Measurements from ENCODE around the gene PHOX2A. TPM values are rescaled to one million over a fixed set of nuclear protein-coding genes. Genes with fewer than 3 reads are reported as not detected.
"Not testable (repeated sequence)": the region's sequence is repeated elsewhere in the genome, so short reads cannot be mapped to it uniquely, and the experiment has no call there.

The PHOX2A gene
- total and polyA plus RNA-seq, 2 donors: 0.05 to 0.11 TPM

- H3K36me3 ChIP-seq (ENCODE audit: control insufficient read depth in 2 of 2, insufficient read depth in 2 of 2, low read length in 1 of 2): no peaks in the 10 kb centered on the region
- H3K4me1 ChIP-seq (ENCODE audit: control insufficient read depth in 2 of 2, insufficient read depth in 2 of 2, low read length in 2 of 2): no peaks in the 10 kb centered on the region
- no peaks in the 10 kb centered on the region for H3K27me3 ChIP-seq (ENCODE audit: control insufficient read depth in 2 of 2, insufficient read depth in 1 of 2, low read length in 1 of 2)
- no peak overlapping the region for H3K27ac ChIP-seq (ENCODE audit: low read depth in 1 of 2, low read length in 1 of 2)
- no peaks in the 10 kb centered on the region for H3K9me3 ChIP-seq (ENCODE audit: control insufficient read depth in 2 of 2, insufficient read depth in 1 of 2, low read length in 1 of 2)
- no peak for DNase-seq (ENCODE audit: low read depth in 6 of 9, low spot score in 9 of 9)
- no peak overlapping the region for H3K4me3 ChIP-seq (ENCODE audit: low read length in 2 of 2)
- WGBS: 94% methylated on average over 6 of the region's 6 CpGs
These were observed 30.5 kb upstream of the PHOX2A start for GRCh38 chr11:72274435-72274834.

GRCh38 chr11:72271980-72272379, 28.0 kb upstream of the PHOX2A start:
- WGBS: 99% methylated on average over 1 of the region's 1 CpG
- DNase-seq (ENCODE audit: low read depth in 6 of 9, low spot score in 9 of 9): no peak
- no peaks in the 10 kb centered on the region for H3K9me3 ChIP-seq (ENCODE audit: control insufficient read depth in 2 of 2, insufficient read depth in 1 of 2, low read length in 1 of 2)
- no peak overlapping the region for H3K4me3 ChIP-seq (ENCODE audit: low read length in 2 of 2)
- no peaks in the 10 kb centered on the region for H3K36me3 ChIP-seq (ENCODE audit: control insufficient read depth in 2 of 2, insufficient read depth in 2 of 2, low read length in 1 of 2)
- H3K27me3 ChIP-seq (ENCODE audit: control insufficient read depth in 2 of 2, insufficient read depth in 1 of 2, low read length in 1 of 2): peaks cover 0 to 2% of the 10 kb centered on the region in 2 donors
- H3K27ac ChIP-seq (ENCODE audit: low read depth in 1 of 2, low read length in 1 of 2): no peak overlapping the region
- no peaks in the 10 kb centered on the region for H3K4me1 ChIP-seq (ENCODE audit: control insufficient read depth in 2 of 2, insufficient read depth in 2 of 2, low read length in 2 of 2)

- H3K9me3 ChIP-seq (ENCODE audit: control insufficient read depth in 2 of 2, insufficient read depth in 1 of 2, low read length in 1 of 2): no peaks in the 10 kb centered on the region
- 92% methylated on average over 2 of the region's 2 CpGs for WGBS
These were observed 24.1 kb upstream of the PHOX2A start for GRCh38 chr11:72267956-72268617.

GRCh38 chr11:72266960-72267359, 23.0 kb upstream of the PHOX2A start:
- not testable (repeated sequence) for H3K27me3 ChIP-seq (ENCODE audit: control insufficient read depth in 2 of 2, insufficient read depth in 1 of 2, low read length in 1 of 2); DNase-seq (ENCODE audit: low read depth in 6 of 9, low spot score in 9 of 9); H3K36me3 ChIP-seq (ENCODE audit: control insufficient read depth in 2 of 2, insufficient read depth in 2 of 2, low read length in 1 of 2); H3K4me1 ChIP-seq (ENCODE audit: control insufficient read depth in 2 of 2, insufficient read depth in 2 of 2, low read length in 2 of 2); H3K9me3 ChIP-seq (ENCODE audit: control insufficient read depth in 2 of 2, insufficient read depth in 1 of 2, low read length in 1 of 2); H3K4me3 ChIP-seq (ENCODE audit: low read length in 2 of 2); H3K27ac ChIP-seq (ENCODE audit: low read depth in 1 of 2, low read length in 1 of 2)
- 98% methylated on average over 5 of the region's 5 CpGs for WGBS

More at GRCh38 chr11:72267956-72268617, 24.1 kb upstream of the PHOX2A start:
- Histone ChIP-seq H3K36me3 (ENCODE audit: control insufficient read depth in 2 of 2, insufficient read depth in 2 of 2, low read length in 1 of 2) (no peaks in the 10 kb centered on the region), H3K27ac (ENCODE audit: low read depth in 1 of 2, low read length in 1 of 2) (no peak overlapping the region), H3K4me3 (ENCODE audit: low read length in 2 of 2) (no peak overlapping the region), H3K4me1 (ENCODE audit: control insufficient read depth in 2 of 2, insufficient read depth in 2 of 2, low read length in 2 of 2) (no peaks in the 10 kb centered on the region), H3K27me3 (ENCODE audit: control insufficient read depth in 2 of 2, insufficient read depth in 1 of 2, low read length in 1 of 2) (peaks cover 0 to 2% of the 10 kb centered on the region in 2 donors)
- no peak for DNase-seq (ENCODE audit: low read depth in 6 of 9, low spot score in 9 of 9)

- Histone ChIP-seq H3K27me3 (ENCODE audit: control insufficient read depth in 2 of 2, insufficient read depth in 1 of 2, low read length in 1 of 2) (peaks cover 0 to 2% of the 10 kb centered on the region in 2 donors), H3K4me3 (ENCODE audit: low read length in 2 of 2) (no peak overlapping the region), H3K27ac (ENCODE audit: low read depth in 1 of 2, low read length in 1 of 2) (no peak overlapping the region)
These were observed 22.0 kb upstream of the PHOX2A start for GRCh38 chr11:72265951-72266350.

GRCh38 chr11:72263361-72263760, 19.4 kb upstream of the PHOX2A start:
- Histone ChIP-seq H3K27ac (ENCODE audit: low read depth in 1 of 2, low read length in 1 of 2) (no peak overlapping the region), H3K9me3 (ENCODE audit: control insufficient read depth in 2 of 2, insufficient read depth in 1 of 2, low read length in 1 of 2) (no peaks in the 10 kb centered on the region), H3K27me3 (ENCODE audit: control insufficient read depth in 2 of 2, insufficient read depth in 1 of 2, low read length in 1 of 2) (peaks cover 0 to 2% of the 10 kb centered on the region in 2 donors), H3K36me3 (ENCODE audit: control insufficient read depth in 2 of 2, insufficient read depth in 2 of 2, low read length in 1 of 2) (no peaks in the 10 kb centered on the region), H3K4me1 (ENCODE audit: control insufficient read depth in 2 of 2, insufficient read depth in 2 of 2, low read length in 2 of 2) (no peaks in the 10 kb centered on the region), H3K4me3 (ENCODE audit: low read length in 2 of 2) (no peak overlapping the region)
- WGBS: 44% methylated on average over 4 of the region's 4 CpGs
- DNase-seq (ENCODE audit: low read depth in 6 of 9, low spot score in 9 of 9): no peak

More at GRCh38 chr11:72265951-72266350, 22.0 kb upstream of the PHOX2A start:
- Histone ChIP-seq H3K36me3 (ENCODE audit: control insufficient read depth in 2 of 2, insufficient read depth in 2 of 2, low read length in 1 of 2) (no peaks in the 10 kb centered on the region), H3K9me3 (ENCODE audit: control insufficient read depth in 2 of 2, insufficient read depth in 1 of 2, low read length in 1 of 2) (no peaks in the 10 kb centered on the region), H3K4me1 (ENCODE audit: control insufficient read depth in 2 of 2, insufficient read depth in 2 of 2, low read length in 2 of 2) (no peaks in the 10 kb centered on the region)
- no peak for DNase-seq (ENCODE audit: low read depth in 6 of 9, low spot score in 9 of 9)

GRCh38 chr11:72260574-72260973, 16.6 kb upstream of the PHOX2A start:
- 85% methylated on average over 5 of the region's 5 CpGs for WGBS
- Histone ChIP-seq H3K4me1 (ENCODE audit: control insufficient read depth in 2 of 2, insufficient read depth in 2 of 2, low read length in 2 of 2) (no peaks in the 10 kb centered on the region), H3K27ac (ENCODE audit: low read depth in 1 of 2, low read length in 1 of 2) (no peak overlapping the region), H3K9me3 (ENCODE audit: control insufficient read depth in 2 of 2, insufficient read depth in 1 of 2, low read length in 1 of 2) (no peaks in the 10 kb centered on the region), H3K36me3 (ENCODE audit: control insufficient read depth in 2 of 2, insufficient read depth in 2 of 2, low read length in 1 of 2) (no peaks in the 10 kb centered on the region), H3K4me3 (ENCODE audit: low read length in 2 of 2) (no peak overlapping the region), H3K27me3 (ENCODE audit: control insufficient read depth in 2 of 2, insufficient read depth in 1 of 2, low read length in 1 of 2) (peaks cover 0 to 6% of the 10 kb centered on the region in 2 donors)
- DNase-seq (ENCODE audit: low read depth in 6 of 9, low spot score in 9 of 9): no peak

GRCh38 chr11:72259490-72259889, 15.5 kb upstream of the PHOX2A start:
- Histone ChIP-seq H3K27ac (ENCODE audit: low read depth in 1 of 2, low read length in 1 of 2) (no peak overlapping the region), H3K9me3 (ENCODE audit: control insufficient read depth in 2 of 2, insufficient read depth in 1 of 2, low read length in 1 of 2) (no peaks in the 10 kb centered on the region), H3K4me1 (ENCODE audit: control insufficient read depth in 2 of 2, insufficient read depth in 2 of 2, low read length in 2 of 2) (no peaks in the 10 kb centered on the region), H3K27me3 (ENCODE audit: control insufficient read depth in 2 of 2, insufficient read depth in 1 of 2, low read length in 1 of 2) (peaks cover 0 to 9% of the 10 kb centered on the region in 2 donors), H3K36me3 (ENCODE audit: control insufficient read depth in 2 of 2, insufficient read depth in 2 of 2, low read length in 1 of 2) (no peaks in the 10 kb centered on the region), H3K4me3 (ENCODE audit: low read length in 2 of 2) (no peak overlapping the region)
- DNase-seq (ENCODE audit: low read depth in 6 of 9, low spot score in 9 of 9): no peak
- 96% methylated on average over 2 of the region's 2 CpGs for WGBS

- Histone ChIP-seq H3K36me3 (ENCODE audit: control insufficient read depth in 2 of 2, insufficient read depth in 2 of 2, low read length in 1 of 2) (no peaks in the 10 kb centered on the region), H3K27me3 (ENCODE audit: control insufficient read depth in 2 of 2, insufficient read depth in 1 of 2, low read length in 1 of 2) (peaks cover 0 to 13% of the 10 kb centered on the region in 2 donors), H3K4me3 (ENCODE audit: low read length in 2 of 2) (no peak overlapping the region), H3K27ac (ENCODE audit: low read depth in 1 of 2, low read length in 1 of 2) (no peak overlapping the region), H3K4me1 (ENCODE audit: control insufficient read depth in 2 of 2, insufficient read depth in 2 of 2, low read length in 2 of 2) (no peaks in the 10 kb centered on the region), H3K9me3 (ENCODE audit: control insufficient read depth in 2 of 2, insufficient read depth in 1 of 2, low read length in 1 of 2) (no peaks in the 10 kb centered on the region)
- no peak for DNase-seq (ENCODE audit: low read depth in 6 of 9, low spot score in 9 of 9)
- WGBS: 95% methylated on average over 2 of the region's 2 CpGs
These were observed 13.6 kb upstream of the PHOX2A start for GRCh38 chr11:72257570-72257969.
